Measurements from ENCODE around the gene CNIH2. TPM values are rescaled to one million over a fixed set of nuclear protein-coding genes. Genes with fewer than 3 reads are reported as not detected.

The CNIH2 gene
- total and polyA plus RNA-seq, 2 of the 13 experiments (the other 11 are each of a cell fraction or from before 2014, with no cell fraction given), result 0.60 to 0.69 TPM

DNA sequence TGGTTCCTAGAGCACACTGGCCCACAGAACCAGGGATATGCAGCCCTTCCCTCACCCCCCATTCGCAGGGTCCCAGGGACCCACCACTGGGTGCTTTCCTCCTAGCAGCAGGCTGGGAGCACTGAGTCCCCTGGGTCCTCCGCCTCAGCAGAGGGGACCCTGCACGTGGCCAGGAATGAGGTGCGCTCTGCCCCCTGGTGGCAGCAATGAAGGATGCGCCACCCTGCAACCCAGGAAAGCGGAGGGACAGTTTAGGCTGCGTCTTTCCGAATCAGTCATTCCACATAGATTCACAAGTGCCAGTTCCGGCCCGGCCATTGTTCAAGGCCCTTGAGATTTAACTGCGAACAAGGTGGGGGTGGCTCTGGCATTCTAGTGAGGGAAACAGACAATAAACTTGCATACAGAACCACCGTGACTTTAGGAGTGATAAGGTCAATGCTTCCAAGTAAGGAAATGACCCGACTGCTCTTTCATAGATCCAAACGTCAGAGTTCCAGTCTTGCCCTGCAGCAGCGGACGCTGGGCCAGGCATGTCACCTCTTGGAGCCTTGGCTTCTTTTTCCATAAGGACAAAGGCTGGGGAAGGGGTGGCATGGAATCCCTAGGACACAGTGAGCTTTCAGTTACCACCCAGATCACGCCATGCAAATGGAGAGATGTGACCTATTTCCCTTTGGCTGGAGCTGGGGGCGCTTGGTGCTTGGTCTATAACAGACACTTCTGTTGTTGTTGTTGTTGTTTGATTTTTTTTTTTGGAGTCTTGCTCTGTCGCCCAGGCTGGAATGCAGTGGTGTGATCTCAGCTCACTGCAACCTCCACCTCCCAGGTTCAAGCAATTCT is 50.5 kb downstream of the CNIH2 start (continued):
- TF ChIP-seq ZNF101 (CRISPR knock-in tag; IDR thresholded peaks at IDR 0.05; ENCODE audit: borderline replicate concordance, low read depth), result no peak
- no peak for TF ChIP-seq ZNF724P (CRISPR knock-in tag; IDR thresholded peaks at IDR 0.05; ENCODE audit: borderline replicate concordance)
- TF ChIP-seq ZNF564 (CRISPR knock-in tag; IDR thresholded peaks at IDR 0.05), result peak; percentile 51; the same call in 1 of the 2 replicates
- TF ChIP-seq ZNF780A (CRISPR knock-in tag; IDR thresholded peaks at IDR 0.05), result peak; percentile 61; the same call in 1 of the 2 replicates
- TF ChIP-seq SIX1 (CRISPR knock-in tag; IDR thresholded peaks at IDR 0.05; ENCODE audit: borderline replicate concordance), result no peak
- no peak for TF ChIP-seq NFIC (IDR thresholded peaks at IDR 0.05; ENCODE audit: low read length)
- TF ChIP-seq KDM1A (CRISPR knock-in tag; IDR thresholded peaks at IDR 0.05), result peak; percentile 49; the same call in 1 of the 2 replicates
- TF ChIP-seq, protein P1, sequence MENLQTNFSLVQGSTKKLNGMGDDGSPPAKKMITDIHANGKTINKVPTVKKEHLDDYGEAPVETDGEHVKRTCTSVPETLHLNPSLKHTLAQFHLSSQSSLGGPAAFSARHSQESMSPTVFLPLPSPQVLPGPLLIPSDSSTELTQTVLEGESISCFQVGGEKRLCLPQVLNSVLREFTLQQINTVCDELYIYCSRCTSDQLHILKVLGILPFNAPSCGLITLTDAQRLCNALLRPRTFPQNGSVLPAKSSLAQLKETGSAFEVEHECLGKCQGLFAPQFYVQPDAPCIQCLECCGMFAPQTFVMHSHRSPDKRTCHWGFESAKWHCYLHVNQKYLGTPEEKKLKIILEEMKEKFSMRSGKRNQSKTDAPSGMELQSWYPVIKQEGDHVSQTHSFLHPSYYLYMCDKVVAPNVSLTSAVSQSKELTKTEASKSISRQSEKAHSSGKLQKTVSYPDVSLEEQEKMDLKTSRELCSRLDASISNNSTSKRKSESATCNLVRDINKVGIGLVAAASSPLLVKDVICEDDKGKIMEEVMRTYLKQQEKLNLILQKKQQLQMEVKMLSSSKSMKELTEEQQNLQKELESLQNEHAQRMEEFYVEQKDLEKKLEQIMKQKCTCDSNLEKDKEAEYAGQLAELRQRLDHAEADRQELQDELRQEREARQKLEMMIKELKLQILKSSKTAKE (CRISPR knock-in tag; IDR thresholded peaks at IDR 0.05; ENCODE audit: borderline replicate concordance), result 0 out of 2 replicates have a peak, but pooled peaks have one; percentile 32
- no peak for TF ChIP-seq PTBP1 (IDR thresholded peaks at IDR 0.05; ENCODE audit: low read depth, low read length, poor library complexity, severe bottlenecking)
- TF ChIP-seq ZNF619 (CRISPR knock-in tag; IDR thresholded peaks at IDR 0.05), result no peak
- TF ChIP-seq, protein P2, sequence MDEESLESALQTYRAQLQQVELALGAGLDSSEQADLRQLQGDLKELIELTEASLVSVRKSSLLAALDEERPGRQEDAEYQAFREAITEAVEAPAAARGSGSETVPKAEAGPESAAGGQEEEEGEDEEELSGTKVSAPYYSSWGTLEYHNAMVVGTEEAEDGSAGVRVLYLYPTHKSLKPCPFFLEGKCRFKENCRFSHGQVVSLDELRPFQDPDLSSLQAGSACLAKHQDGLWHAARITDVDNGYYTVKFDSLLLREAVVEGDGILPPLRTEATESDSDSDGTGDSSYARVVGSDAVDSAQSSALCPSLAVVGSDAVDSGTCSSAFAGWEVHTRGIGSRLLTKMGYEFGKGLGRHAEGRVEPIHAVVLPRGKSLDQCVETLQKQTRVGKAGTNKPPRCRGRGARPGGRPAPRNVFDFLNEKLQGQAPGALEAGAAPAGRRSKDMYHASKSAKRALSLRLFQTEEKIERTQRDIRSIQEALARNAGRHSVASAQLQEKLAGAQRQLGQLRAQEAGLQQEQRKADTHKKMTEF (CRISPR knock-in tag; IDR thresholded peaks at IDR 0.05), result 0 out of 2 replicates have a peak, but pooled peaks have one; percentile 56
- TF ChIP-seq, protein P3, sequence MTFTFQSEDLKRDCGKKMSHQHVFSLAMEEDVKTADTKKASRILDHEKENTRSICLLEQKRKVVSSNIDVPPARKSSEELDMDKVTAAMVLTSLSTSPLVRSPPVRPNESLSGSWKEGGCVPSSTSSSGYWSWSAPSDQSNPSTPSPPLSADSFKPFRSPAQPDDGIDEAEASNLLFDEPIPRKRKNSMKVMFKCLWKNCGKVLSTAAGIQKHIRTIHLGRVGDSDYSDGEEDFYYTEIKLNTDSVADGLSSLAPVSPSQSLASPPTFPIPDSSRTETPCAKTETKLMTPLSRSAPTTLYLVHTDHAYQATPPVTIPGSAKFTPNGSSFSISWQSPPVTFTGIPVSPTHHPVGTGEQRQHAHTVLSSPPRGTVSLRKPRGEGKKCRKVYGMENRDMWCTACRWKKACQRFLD (CRISPR knock-in tag; IDR thresholded peaks at IDR 0.05; ENCODE audit: borderline replicate concordance), result no peak
- TF ChIP-seq, protein P4, sequence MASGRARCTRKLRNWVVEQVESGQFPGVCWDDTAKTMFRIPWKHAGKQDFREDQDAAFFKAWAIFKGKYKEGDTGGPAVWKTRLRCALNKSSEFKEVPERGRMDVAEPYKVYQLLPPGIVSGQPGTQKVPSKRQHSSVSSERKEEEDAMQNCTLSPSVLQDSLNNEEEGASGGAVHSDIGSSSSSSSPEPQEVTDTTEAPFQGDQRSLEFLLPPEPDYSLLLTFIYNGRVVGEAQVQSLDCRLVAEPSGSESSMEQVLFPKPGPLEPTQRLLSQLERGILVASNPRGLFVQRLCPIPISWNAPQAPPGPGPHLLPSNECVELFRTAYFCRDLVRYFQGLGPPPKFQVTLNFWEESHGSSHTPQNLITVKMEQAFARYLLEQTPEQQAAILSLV (CRISPR knock-in tag; IDR thresholded peaks at IDR 0.05; ENCODE audit: borderline replicate concordance), result 0 out of 2 replicates have a peak, but pooled peaks have one; percentile 69
- no peak for TF ChIP-seq DPF2 (CRISPR knock-in tag; IDR thresholded peaks at IDR 0.05; ENCODE audit: borderline replicate concordance, low read depth)
- TF ChIP-seq, protein P5, sequence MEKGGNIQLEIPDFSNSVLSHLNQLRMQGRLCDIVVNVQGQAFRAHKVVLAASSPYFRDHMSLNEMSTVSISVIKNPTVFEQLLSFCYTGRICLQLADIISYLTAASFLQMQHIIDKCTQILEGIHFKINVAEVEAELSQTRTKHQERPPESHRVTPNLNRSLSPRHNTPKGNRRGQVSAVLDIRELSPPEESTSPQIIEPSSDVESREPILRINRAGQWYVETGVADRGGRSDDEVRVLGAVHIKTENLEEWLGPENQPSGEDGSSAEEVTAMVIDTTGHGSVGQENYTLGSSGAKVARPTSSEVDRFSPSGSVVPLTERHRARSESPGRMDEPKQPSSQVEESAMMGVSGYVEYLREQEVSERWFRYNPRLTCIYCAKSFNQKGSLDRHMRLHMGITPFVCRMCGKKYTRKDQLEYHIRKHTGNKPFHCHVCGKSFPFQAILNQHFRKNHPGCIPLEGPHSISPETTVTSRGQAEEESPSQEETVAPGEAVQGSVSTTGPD (CRISPR knock-in tag; IDR thresholded peaks at IDR 0.05), result no peak
- no peak for TF ChIP-seq WIZ (CRISPR knock-in tag; IDR thresholded peaks at IDR 0.05)
- no peak for TF ChIP-seq HMG20A (CRISPR knock-in tag; IDR thresholded peaks at IDR 0.05; ENCODE audit: borderline replicate concordance)
- TF ChIP-seq, protein P6, sequence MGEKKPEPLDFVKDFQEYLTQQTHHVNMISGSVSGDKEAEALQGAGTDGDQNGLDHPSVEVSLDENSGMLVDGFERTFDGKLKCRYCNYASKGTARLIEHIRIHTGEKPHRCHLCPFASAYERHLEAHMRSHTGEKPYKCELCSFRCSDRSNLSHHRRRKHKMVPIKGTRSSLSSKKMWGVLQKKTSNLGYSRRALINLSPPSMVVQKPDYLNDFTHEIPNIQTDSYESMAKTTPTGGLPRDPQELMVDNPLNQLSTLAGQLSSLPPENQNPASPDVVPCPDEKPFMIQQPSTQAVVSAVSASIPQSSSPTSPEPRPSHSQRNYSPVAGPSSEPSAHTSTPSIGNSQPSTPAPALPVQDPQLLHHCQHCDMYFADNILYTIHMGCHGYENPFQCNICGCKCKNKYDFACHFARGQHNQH (CRISPR knock-in tag; IDR thresholded peaks at IDR 0.05), result peak; percentile 86; the same call in 1 of the 2 replicates
- no peak for TF ChIP-seq ZSCAN29 (CRISPR knock-in tag; conservative IDR thresholded peaks at IDR 0.05)
- no peak for TF ChIP-seq ZNF660 (CRISPR knock-in tag; IDR thresholded peaks at IDR 0.05; ENCODE audit: borderline replicate concordance, low read depth)

Data from HepG2 (cell line).